Esophagus muscularis mucosa (tissue), 3 donors: ENCODE measurements around the gene KIZ.

Experiments
- POLR2A ChIP-seq: fragments of 450-650 bp; IDR thresholded peaks from one replicate; pipeline ENCODE4 v1.6.1; 2017; ENCODE audit warnings: antibody characterized with exemption, moderate library complexity, mild to moderate bottlenecking, low read depth
- TF ChIP-seq, protein P1 (sequence below), 3 experiments: fragments of 200-600 bp in 2 of 3; fragments of 450-650 bp in 1 of 3; sonication (generic) in 2 of 3; IDR thresholded peaks; one replicate each; pipeline ENCODE4 v1.5.1; 2017 to 2019; ENCODE audit warnings: antibody characterized with exemption in 3 of 3, mild to moderate bottlenecking in 2 of 3, moderate library complexity in 1 of 3

DNA sequence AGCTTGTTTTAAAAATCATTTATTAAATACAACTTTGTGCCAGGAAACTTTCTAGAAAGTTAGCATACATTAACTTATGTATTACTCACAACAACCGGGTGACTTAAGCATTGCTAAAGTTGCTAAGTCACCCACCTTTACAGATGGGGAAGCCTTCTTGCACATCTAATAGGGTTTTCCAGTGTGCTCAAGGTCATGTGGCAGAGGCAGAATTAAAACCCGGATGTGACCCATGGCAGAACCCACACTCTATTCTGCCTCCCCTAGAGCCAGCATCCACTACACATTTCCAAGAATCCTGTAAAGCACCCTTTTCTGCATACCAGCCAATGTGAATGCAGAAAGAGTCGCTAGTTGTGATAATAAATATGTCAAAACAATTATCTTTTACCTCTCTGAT is 33.1 kb upstream of the KIZ start:
- no peak for TF ChIP-seq POLR2A
- TF ChIP-seq, protein P1, sequence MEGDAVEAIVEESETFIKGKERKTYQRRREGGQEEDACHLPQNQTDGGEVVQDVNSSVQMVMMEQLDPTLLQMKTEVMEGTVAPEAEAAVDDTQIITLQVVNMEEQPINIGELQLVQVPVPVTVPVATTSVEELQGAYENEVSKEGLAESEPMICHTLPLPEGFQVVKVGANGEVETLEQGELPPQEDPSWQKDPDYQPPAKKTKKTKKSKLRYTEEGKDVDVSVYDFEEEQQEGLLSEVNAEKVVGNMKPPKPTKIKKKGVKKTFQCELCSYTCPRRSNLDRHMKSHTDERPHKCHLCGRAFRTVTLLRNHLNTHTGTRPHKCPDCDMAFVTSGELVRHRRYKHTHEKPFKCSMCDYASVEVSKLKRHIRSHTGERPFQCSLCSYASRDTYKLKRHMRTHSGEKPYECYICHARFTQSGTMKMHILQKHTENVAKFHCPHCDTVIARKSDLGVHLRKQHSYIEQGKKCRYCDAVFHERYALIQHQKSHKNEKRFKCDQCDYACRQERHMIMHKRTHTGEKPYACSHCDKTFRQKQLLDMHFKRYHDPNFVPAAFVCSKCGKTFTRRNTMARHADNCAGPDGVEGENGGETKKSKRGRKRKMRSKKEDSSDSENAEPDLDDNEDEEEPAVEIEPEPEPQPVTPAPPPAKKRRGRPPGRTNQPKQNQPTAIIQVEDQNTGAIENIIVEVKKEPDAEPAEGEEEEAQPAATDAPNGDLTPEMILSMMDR (IDR thresholded peaks at IDR 0.05) = no peak
